AG10803 (cell line): ENCODE results near the gene S100A2.
A peak's percentile ranks its signal among the peaks of the same experiment; 100 is the strongest.

Source experiments
- DNase-seq: peaks from one replicate; pipeline ENCODE4 v3.0.0; 2010; ENCODE audit warnings: low read depth
- H3K4me3 ChIP-seq: 2 replicates; pipeline ENCODE4 v1.5.1; 2011; ENCODE audit warnings: mild to moderate bottlenecking, low read length, control low read depth
- CTCF ChIP-seq: conservative IDR thresholded peaks from 2 replicates; pipeline ENCODE4 v1.5.1; 2011; ENCODE audit warnings: mild to moderate bottlenecking, low read length, control low read depth, inconsistent platforms

Gene S100A2

GRCh38 chr1:153607381-153607780 is 41.7 kb upstream of the S100A2 start:
- H3K4me3 ChIP-seq = no peak overlapping the region
- TF ChIP-seq CTCF = no peak
- DNase-seq = no peak

GRCh38 chr1:153606194-153606593 is 40.5 kb upstream of the S100A2 start:
- no peak overlapping the region for H3K4me3 ChIP-seq
- no peak for TF ChIP-seq CTCF
- no peak for DNase-seq

- H3K4me3 ChIP-seq = no peak overlapping the region
- TF ChIP-seq CTCF = no peak
- no peak for DNase-seq
Observed at GRCh38 chr1:153602749-153603148, 37.1 kb upstream of the S100A2 start.

GRCh38 chr1:153599847-153600246 is 34.2 kb upstream of the S100A2 start:
- no peak for DNase-seq
- H3K4me3 ChIP-seq = no peak overlapping the region

GRCh38 chr1:153598309-153599172 is 32.9 kb upstream of the S100A2 start:
- H3K4me3 ChIP-seq = no peak overlapping the region
- DNase-seq = peak; percentile 73
- no peak for TF ChIP-seq CTCF

More at GRCh38 chr1:153599847-153600246, 34.2 kb upstream of the S100A2 start:
- TF ChIP-seq CTCF = no peak

- no peak overlapping the region for H3K4me3 ChIP-seq
- no peak for TF ChIP-seq CTCF
- no peak for DNase-seq
Observed at GRCh38 chr1:153597206-153597605, 31.6 kb upstream of the S100A2 start.

- TF ChIP-seq CTCF = no peak
- no peak overlapping the region for H3K4me3 ChIP-seq
- DNase-seq = no peak
Observed at GRCh38 chr1:153592748-153593147, 27.1 kb upstream of the S100A2 start.
